ENCODE data around the gene LIPN.

Gene LIPN

DNA sequence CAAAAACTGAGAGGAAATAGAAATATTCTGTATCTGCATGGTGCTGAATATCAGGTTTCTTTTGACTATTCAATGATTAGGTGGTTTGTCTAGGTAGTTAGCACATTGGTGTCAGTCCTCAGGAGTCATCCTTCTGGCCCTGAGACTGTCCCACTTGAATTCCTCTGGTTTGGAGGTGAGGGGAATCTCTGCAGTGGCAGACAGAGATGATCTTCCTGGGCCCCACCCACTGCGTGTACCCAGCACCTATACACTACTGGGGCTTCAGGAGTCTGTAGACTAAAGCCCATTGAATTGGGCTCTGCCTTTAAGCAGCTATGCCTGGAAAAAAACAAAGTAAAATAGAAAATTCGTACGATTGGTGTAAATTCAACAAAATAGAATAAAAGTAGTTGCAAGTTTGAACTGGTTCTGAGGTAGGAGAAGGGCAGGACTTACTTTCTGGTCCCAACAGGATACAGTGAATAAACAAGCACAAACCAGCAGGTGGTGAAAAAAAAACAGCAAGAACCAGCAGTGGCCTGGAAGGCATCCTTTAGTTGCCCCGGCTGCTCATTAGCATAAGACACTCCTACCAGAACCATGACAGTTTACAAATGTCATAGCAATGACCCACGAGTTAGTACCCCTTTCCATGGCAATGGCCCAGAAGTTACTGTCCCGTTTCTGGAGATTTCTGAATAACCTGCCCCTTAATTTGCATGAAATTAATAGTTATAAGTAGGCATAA, 44.4 kb downstream of the LIPN start:
- no peaks in the 10 kb centered on the region for H3K9me3 ChIP-seq
- no peak overlapping the region for H3K4me3 ChIP-seq
- no peaks in the 10 kb centered on the region for H3K27me3 ChIP-seq
- DNase-seq: no peak
- H3K27ac ChIP-seq: no peak overlapping the region
- no peaks in the 10 kb centered on the region for H3K36me3 ChIP-seq
- intact Hi-C loops (cut with DNase I; ENCODE audit: low total_unique reads): no loop called here
- no peaks in the 10 kb centered on the region for H3K4me1 ChIP-seq
- TF ChIP-seq, protein P1, sequence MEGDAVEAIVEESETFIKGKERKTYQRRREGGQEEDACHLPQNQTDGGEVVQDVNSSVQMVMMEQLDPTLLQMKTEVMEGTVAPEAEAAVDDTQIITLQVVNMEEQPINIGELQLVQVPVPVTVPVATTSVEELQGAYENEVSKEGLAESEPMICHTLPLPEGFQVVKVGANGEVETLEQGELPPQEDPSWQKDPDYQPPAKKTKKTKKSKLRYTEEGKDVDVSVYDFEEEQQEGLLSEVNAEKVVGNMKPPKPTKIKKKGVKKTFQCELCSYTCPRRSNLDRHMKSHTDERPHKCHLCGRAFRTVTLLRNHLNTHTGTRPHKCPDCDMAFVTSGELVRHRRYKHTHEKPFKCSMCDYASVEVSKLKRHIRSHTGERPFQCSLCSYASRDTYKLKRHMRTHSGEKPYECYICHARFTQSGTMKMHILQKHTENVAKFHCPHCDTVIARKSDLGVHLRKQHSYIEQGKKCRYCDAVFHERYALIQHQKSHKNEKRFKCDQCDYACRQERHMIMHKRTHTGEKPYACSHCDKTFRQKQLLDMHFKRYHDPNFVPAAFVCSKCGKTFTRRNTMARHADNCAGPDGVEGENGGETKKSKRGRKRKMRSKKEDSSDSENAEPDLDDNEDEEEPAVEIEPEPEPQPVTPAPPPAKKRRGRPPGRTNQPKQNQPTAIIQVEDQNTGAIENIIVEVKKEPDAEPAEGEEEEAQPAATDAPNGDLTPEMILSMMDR (IDR thresholded peaks at IDR 0.05): no peak

DNA sequence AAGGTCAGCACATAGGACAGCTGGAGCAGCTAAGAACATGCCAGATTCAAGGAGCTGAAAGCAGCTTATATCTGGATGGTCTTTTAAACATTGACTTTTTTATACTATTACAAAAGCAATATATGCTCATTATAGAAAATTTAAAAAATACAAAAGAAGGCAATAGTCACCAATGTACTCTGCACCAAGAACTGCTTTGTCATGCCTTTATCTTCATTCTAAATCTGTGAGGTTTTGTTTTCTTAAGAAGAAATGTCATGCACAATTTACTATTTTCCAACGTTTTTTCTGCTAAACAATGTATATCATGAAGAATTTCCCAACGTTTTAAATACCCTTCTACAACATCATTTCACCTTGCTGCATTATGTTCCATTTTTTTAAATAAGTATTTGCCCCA, 45.5 kb downstream of the LIPN start:
- Histone ChIP-seq H3K27ac (no peak overlapping the region), H3K27me3 (no peaks in the 10 kb centered on the region), H3K4me3 (no peak overlapping the region), H3K4me1 (no peaks in the 10 kb centered on the region), H3K36me3 (no peaks in the 10 kb centered on the region), H3K9me3 (no peaks in the 10 kb centered on the region)
- intact Hi-C loops (cut with DNase I; ENCODE audit: low total_unique reads): no loop called here
- DNase-seq: no peak
- TF ChIP-seq, protein P1 (IDR thresholded peaks at IDR 0.05): no peak

DNA sequence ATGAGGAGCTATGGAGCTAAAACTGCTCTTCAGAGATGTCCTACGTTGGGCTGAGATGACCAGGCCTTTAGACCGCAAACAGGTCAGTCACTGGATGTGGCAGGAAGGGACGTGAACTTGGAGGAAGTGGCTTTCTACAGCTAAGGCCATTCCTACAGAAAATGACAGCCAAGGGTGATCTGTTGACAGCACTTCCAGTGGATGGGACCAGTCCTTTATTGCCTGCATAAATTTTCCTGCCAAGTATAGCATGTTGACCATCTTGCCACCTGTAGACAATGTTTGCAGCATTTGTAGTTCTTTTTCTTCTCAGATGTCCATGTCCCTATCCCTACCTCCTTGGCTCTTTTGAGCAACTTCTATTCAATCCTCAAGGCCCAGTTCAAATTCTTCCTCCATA, 46.1 kb downstream of the LIPN start:
- intact Hi-C loops (cut with DNase I; ENCODE audit: low total_unique reads): no loop called here

GRCh38 chr10:88809621-88810020, 49.8 kb downstream of the LIPN start:
- Histone ChIP-seq H3K9me3 (no peaks in the 10 kb centered on the region), H3K4me1 (no peaks in the 10 kb centered on the region), H3K4me3 (no peak overlapping the region), H3K27ac (no peak overlapping the region), H3K36me3 (no peaks in the 10 kb centered on the region), H3K27me3 (peaks cover 0 to 8% of the 10 kb centered on the region in 2 donors)
- TF ChIP-seq, protein P1 (IDR thresholded peaks at IDR 0.05): no peak
- intact Hi-C loops (cut with DNase I; ENCODE audit: low total_unique reads): no loop called here
- DNase-seq: no peak

More for the DNA sequence above, 46.1 kb downstream of the LIPN start:
- DNase-seq: no peak
- H3K27ac ChIP-seq: no peak overlapping the region
- H3K4me3 ChIP-seq: no peak overlapping the region
- peaks cover 0 to 4% of the 10 kb centered on the region in 2 donors for H3K27me3 ChIP-seq
- H3K36me3 ChIP-seq: no peaks in the 10 kb centered on the region
- TF ChIP-seq, protein P1 (IDR thresholded peaks at IDR 0.05): no peak
- no peaks in the 10 kb centered on the region for H3K9me3 ChIP-seq
- H3K4me1 ChIP-seq: no peaks in the 10 kb centered on the region

- Histone ChIP-seq H3K27ac (no peak overlapping the region), H3K4me3 (no peak overlapping the region), H3K4me1 (no peaks in the 10 kb centered on the region), H3K36me3 (no peaks in the 10 kb centered on the region), H3K27me3 (peaks cover 0 to 8% of the 10 kb centered on the region in 2 donors), H3K9me3 (no peaks in the 10 kb centered on the region)
- no peak for DNase-seq
- TF ChIP-seq, protein P1 (IDR thresholded peaks at IDR 0.05): peak; percentile 28 to 39
- intact Hi-C loops (cut with DNase I; ENCODE audit: low total_unique reads): no loop called here
Measured at GRCh38 chr10:88810196-88810961, 50.6 kb downstream of the LIPN start.

All from tibial artery (tissue), 4 donors.